Measurements from ENCODE around the gene TMEM63C.

TMEM63C gene

DNA sequence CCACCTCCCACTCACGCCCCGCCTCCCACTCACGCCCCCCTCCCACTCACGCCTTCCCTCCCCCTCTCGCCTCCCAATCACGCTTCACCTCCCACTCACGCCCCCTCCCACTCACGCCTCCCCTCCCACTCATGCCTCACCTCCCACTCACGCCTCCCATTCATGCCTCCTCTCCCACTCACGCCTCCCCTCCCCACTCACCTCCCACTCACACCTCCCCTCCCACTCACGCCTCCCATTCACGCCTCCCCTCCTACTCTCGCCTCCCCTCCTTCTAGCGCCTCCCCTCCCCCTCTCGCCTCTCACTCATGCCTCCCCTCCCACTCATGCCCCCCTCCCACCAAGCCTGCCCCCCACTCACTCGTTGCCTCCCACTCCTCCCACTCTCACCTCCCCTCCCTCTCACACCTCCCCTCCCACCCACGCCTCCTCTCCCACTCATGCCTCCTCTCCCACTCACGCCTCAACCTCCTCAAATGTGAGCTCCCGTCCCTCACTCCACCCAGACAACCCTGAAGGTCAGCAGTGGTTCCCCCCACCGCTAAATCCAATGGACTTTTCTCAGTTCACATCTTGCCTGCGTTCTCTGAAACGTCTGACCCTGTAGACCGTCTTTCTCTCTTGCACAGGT lies 39.8 kb downstream of the TMEM63C start:
- DNase-seq (ENCODE audit: low read depth) = no peak

- DNase-seq (ENCODE audit: low read depth) = no peak
Observed at GRCh38 chr14:77222546-77223225, 41.1 kb downstream of the TMEM63C start.

GRCh38 chr14:77224212-77224611 lies 42.6 kb downstream of the TMEM63C start:
- no peak for DNase-seq (ENCODE audit: low read depth)

DNA sequence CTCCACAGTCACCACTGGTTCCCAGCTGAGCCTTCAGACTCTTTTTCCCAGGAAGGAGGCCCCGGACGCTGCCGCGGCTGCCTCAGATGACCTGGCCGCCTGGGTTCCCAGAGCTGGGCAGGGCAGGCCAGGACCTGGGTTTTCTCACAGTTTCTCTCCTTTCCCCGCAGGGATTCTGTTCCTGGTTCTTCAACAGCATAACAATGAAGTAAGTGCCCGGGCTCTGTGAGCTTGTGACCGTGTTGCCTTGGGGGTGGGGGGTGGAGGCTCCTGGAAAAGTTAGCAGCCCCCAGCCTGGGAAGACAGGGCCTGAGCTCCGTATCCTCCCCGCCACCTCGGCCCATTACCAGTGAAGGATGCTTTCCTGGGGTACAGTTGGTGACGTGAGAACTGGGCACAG lies 43.7 kb downstream of the TMEM63C start:
- no peak for DNase-seq (ENCODE audit: low read depth)

DNA sequence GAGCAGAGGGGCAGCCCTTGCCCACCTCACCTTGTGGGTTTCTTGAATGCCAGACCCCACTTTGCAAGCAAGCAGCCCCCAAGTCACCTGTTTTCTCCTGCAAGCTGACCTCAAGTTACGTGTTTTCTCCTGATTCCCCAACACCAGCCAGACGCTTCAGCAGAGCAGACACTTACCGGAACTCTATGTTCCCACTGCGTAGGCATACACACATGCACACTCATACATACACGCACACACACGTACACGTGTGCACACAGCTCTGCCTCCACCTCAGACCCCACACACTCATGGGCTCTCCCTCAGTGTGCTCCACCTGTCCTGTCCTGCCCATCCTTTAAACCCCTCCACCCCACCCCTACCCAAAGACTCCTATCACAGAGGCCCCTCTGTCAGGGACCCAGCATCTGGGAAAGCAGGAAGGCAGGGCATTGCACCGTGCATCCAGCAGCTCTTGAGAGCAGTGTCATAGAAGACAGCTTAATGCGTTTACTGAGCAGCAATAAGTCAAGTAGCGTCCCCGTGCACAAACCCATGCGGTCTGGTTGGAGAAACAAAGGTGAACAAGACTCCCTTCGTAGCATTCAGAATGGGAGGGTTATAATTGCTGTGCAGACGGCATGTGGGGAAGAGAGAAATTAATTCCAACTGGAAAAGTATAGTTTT lies 44.4 kb downstream of the TMEM63C start:
- DNase-seq (ENCODE audit: low read depth) = no peak

DNA sequence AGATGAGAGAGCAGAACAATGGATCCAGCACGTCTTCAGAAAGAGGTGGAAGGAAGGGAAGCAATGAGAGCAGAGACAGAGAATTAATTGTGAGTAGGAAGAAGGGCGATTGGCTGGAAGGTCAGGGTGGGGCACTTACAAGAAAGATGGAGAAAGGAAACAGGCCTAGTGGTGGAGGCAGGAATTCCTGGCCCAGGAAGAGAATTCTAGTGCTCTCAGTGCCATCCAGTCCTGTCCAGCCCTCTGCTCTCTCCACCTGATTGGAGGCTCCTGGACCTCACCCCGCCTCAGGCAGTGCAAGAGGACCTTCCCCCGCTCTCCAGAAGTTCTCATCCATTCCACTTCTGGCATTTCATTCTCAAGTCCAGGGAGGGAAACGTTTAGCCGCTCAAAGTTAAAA lies 46.5 kb downstream of the TMEM63C start:
- DNase-seq (ENCODE audit: low read depth) = no peak

DNA sequence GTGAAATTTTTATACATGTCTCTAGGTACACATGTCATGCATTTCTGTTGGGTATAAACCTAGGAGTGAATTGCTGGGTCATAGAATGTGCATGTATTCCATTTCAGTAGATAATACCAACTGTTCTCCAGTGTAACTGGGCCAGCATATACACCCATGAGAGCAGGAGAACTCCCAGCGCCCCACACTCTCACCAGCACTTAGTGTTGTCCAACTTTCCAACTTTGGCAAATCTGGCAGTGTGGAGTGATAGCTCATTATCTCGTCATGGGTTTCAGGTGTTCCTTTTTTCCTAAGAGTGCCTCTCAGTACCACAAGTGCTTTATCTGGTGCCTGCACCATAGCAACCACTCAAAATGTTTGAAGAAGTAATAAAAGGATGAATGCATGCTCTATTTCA lies 49.3 kb downstream of the TMEM63C start:
- no peak for DNase-seq (ENCODE audit: low read depth)

DNA sequence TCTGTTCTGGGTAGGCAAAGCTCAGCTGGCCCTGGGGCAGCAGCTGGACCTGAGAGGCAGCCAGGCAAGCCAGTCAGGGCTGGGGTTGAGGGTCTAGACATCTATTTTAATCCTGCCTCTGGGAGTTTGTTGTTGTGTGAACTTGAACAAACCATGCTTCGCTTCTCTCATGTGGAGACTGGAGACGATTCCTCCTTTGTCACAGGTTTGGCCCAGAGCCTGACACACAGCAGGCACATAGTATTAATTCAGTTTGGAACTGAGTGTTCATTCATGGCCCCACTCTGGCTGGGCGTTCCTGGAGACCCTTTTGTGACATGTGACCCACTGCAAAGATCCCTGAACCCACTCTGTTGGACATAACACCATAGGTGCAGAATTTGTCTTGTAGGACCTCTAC lies 50.1 kb downstream of the TMEM63C start:
- DNase-seq (ENCODE audit: low read depth) = no peak

GRCh38 chr14:77236814-77237213 lies 55.2 kb downstream of the TMEM63C start:
- no peak for DNase-seq (ENCODE audit: low read depth)

DNA sequence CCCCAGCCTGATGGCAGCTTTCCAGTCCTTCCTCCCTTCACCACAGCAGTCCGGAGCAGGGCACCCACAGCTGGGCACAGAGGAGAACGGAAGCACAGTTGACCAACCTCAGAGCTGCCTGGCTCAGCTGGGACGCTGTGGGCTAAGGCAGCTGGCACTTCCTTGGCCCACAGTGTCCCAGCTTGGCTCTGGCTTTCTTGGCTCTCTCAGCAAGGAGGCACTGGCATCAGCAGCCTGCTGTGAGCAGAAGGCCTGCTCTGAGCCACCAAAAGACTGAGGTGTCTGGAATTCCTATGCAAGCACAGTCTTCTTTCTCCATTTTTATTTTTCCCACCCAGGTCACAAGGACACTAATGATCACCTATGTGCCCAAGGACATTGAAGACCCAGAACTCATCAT lies 56.8 kb downstream of the TMEM63C start:
- no peak for DNase-seq (ENCODE audit: low read depth)

DNA sequence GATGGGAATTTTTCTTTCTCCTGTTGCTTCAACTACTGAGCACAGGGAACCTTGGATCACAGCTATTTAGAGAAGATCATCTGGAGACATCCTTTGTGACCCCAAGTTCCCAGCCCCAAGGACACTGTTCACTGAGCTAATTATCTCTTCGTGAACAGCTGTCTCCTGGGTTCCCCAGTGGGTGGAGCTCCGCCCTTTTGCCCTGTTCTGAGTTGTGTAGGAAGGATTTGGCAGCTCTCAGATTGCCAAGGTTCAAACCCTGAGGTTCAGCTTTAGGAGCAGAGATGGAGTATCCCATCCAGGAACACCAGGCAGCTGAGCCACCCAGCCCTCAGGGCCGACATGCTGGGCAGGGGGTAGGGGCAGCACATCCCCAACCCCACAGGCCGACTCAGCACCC lies 57.4 kb downstream of the TMEM63C start:
- no peak for DNase-seq (ENCODE audit: low read depth)

- no peak for DNase-seq (ENCODE audit: low read depth)
Observed at GRCh38 chr14:77239412-77239811, 57.8 kb downstream of the TMEM63C start.

DNA sequence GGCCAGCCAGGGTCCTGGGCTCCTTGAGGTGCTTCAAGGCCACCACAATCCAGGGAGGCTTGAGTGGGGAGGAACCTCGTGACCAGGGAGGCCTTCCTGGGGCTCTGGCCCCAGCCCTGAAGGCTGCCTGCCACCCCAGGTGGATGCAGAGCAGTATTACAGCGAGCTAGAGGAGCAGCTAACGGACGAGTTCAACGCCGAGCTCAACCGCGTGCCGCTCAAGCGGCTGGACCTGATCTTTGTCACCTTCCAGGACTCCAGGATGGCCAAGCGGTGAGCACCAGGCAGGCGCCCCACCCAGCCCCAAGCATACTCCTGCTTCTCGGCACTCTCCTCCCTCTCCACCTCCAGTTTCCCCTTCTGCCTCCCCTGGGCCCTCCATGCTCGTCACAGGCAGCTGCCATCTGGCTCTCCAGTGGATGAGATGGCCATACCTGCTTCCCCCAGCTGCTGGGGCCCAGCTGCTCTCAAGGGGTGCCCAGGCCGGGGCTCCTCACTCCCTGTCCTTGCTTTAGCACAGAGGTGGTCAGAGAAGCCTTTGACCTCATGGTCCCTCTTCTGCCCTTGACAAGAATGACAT lies 58.8 kb downstream of the TMEM63C start:
- no peak for DNase-seq (ENCODE audit: low read depth)

GRCh38 chr14:77241955-77242354 lies 60.4 kb downstream of the TMEM63C start:
- no peak for DNase-seq (ENCODE audit: low read depth)

DNA sequence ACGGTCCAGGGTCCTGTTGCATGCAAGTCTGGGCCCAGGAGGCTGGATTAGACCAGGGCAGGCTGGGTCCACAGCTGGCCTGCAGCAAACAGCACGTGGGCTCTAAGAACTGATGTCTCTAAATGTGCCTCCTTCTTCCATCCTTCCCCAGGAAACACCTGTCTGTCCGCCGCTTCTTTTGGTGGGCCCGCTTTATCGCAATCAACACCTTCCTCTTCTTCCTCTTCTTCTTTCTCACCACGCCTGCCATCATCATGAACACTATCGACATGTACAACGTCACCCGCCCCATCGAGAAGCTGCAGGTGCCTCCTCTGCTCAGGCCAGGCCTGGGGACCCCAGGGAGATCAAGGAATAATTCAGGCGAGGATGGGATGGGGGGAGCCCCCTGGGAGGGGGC lies 61.2 kb downstream of the TMEM63C start:
- DNase-seq (ENCODE audit: low read depth) = no peak

DNA sequence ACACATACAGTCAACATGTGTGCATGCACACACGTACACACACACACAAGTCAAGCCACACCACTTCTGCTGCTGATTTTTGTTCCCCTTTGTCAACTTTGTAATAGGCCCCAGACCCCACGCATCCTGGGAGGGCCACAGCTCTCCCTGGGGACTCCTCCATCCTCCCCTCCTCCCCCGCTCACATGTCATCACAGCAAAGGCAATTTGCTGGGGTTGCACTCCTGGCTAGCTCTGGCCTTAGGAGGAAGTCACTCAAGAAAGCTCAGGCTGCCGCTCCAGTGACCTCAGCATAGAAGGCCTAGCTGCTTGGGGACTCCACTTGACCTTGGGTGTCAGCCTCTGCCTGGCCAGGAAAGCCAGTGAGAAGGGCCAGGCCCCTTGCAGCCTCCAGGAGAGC lies 62.3 kb downstream of the TMEM63C start:
- DNase-seq (ENCODE audit: low read depth) = no peak

DNA sequence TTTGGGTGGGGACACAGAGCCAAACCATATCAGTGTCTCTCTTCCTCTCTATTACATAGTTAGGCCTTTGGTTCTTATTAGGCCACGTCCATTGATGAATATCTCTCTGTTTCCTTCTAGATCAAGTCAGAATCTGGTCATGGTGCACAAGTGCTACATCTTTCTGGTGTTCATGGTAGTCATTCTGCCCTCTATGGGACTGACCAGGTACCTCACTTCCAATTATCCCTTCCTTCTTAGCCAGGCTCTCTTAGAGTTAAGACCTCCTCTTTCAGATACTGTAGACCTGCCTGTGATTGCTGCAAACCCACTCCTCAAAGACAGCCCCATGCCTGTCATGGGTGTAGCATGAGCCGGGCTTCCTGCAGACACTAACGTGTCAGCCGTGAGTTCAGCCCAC lies 64.2 kb downstream of the TMEM63C start:
- no peak for DNase-seq (ENCODE audit: low read depth)

DNA sequence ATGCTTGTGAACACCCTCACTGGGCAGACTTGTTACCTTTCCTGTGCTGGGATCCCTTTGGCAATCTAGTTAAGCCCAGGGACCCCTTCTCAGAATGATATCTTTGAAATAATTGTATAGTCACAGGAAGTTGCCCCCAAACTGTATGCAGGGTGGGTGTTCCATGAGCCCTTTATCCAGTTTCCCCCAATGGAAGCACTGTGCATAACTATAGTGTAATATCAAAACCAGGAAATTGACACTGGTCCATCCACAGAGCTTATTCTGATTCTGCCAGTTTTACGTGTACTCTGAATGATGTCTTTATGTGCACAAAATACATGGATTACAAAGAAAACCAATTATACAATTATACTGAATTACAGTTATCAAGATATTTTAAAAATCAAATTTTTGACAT lies 65.2 kb downstream of the TMEM63C start:
- no peak for DNase-seq (ENCODE audit: low read depth)

DNA sequence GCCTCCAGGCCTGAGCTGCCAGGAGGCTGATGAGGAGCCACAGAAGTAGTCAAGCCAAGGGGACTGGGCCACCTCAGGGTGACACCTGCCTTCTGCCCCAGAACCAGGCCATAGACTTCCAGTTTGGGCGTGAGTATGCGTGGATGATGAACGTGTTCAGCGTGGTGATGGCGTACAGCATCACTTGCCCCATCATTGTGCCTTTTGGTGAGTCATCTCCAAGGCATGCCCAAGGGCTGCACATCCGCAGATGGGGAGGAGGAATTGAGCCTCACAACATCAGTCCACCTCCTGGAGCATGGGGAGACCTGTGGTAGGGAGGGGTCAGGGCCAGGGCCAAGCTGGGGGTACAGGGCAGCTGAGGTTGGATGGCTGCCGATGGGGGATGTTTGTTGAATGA lies 67.1 kb downstream of the TMEM63C start:
- no peak for DNase-seq (ENCODE audit: low read depth)

DNA sequence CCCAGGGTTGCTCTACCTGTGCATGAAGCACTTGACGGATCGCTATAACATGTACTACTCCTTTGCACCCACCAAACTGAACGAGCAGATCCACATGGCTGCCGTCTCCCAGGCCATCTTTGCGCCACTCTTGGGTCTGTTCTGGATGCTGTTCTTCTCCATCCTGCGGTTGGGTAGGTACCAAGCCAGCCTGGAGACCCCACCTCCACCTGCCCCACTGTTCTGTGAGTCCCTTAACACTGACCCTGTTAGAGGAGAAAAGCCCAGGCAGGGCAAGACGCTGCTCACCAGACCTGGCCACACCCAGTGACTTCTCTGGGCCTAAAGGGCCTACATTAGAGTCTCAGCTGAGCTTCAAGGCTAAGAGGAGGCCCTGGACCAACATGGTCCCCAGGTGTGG lies 67.7 kb downstream of the TMEM63C start:
- no peak for DNase-seq (ENCODE audit: low read depth)

DNA sequence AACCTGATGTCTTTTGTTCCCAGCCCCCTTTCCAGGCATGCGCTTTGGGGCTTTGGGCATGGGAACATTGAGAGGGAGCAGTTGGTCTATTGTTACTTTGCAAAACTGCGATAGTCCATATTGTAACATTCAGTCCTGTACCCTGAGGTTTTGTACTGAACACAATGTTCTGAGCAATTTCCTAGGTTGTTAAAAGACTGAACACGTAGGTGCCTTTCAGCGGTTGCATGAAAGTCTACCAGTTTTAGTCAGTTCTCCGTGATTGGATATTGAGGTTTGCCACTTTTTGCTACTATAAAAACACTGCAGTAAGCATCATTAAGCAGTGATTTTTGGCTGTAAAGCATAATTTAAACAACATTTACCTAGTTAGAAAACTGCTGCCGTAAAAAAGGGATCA lies 69.3 kb downstream of the TMEM63C start:
- no peak for DNase-seq (ENCODE audit: low read depth)

GRCh38 chr14:77251870-77252269 lies 70.3 kb downstream of the TMEM63C start:
- no peak for DNase-seq (ENCODE audit: low read depth)

All from stimulated activated CD8-positive, alpha-beta memory T cell treated with anti-CD3 and anti-CD28 coated beads, Interleukin-4, amount 100 ng/mL, for 24 hours (primary cell).